Keratinocyte (primary cell): ENCODE data around the gene FLNC. TPM values are rescaled to one million over a fixed set of nuclear protein-coding genes. Genes with fewer than 3 reads are reported as not detected.

ENCODE experiments used
- DNase-seq: peaks from one replicate; pipeline ENCODE4 v3.0.0-alpha.2; 2011; ENCODE audit warnings: low read depth, missing footprints, low spot score
- FAIRE-seq: peaks from 2 replicates; lab custom pipeline; 2011; peaks lifted over from hg19 to GRCh38; lab: Jason Lieb, UNC
- H2AFZ ChIP-seq: 2 replicates; pipeline ENCODE4 v1.6.0; 2012; ENCODE audit warnings: low read length, control low read depth, inconsistent platforms; ENCODE audit not compliant: control insufficient read depth
- H3K27ac ChIP-seq: 2 replicates; pipeline ENCODE4 v1.5.1; 2011; ENCODE audit warnings: low read length; ENCODE audit not compliant: control insufficient read depth, insufficient read depth
- H3K27me3 ChIP-seq: 3 replicates; pipeline ENCODE4 v1.6.0; 2011; ENCODE audit warnings: low read length; ENCODE audit not compliant: control insufficient read depth, insufficient read depth; ENCODE audit errors: extremely low read depth
- H3K36me3 ChIP-seq, 2 experiments: 2 replicates in 1 of 2; 3 replicates in 1 of 2; pipeline ENCODE4 v1.5.1; 2011; ENCODE audit warnings: low read length in 2 of 2, mild to moderate bottlenecking in 1 of 2; ENCODE audit not compliant: control insufficient read depth in 2 of 2, insufficient read depth in 2 of 2; ENCODE audit errors: extremely low read depth in 1 of 2
- H3K4me1 ChIP-seq: 3 replicates; pipeline ENCODE4 v1.5.1; 2011; ENCODE audit warnings: low read length; ENCODE audit not compliant: control insufficient read depth, insufficient read depth; ENCODE audit errors: extremely low read depth
- H3K4me2 ChIP-seq: 3 replicates; pipeline ENCODE4 v1.6.0; 2011; ENCODE audit warnings: low read depth, low read length; ENCODE audit not compliant: control insufficient read depth, insufficient read depth; ENCODE audit errors: extremely low read depth
- H3K4me3 ChIP-seq, 3 experiments: fragments of 200-600 bp in 1 of 3; sonication (generic) in 1 of 3; 2 replicates in 2 of 3; 3 replicates in 1 of 3; pipeline ENCODE4 v1.5.1; 2011 to 2016; ENCODE audit warnings: low read length in 3 of 3, mild to moderate bottlenecking in 3 of 3, control low read depth in 2 of 3, inconsistent platforms in 1 of 3, low read depth in 1 of 3, mixed read lengths in 1 of 3, mixed run types in 1 of 3, moderate library complexity in 1 of 3; ENCODE audit not compliant: control insufficient read depth in 2 of 3, insufficient read depth in 2 of 3; ENCODE audit errors: extremely low read depth in 1 of 3
- H3K79me2 ChIP-seq: 2 replicates; pipeline ENCODE4 v1.6.0; 2012; ENCODE audit warnings: low read length; ENCODE audit not compliant: control insufficient read depth, insufficient read depth
- H3K9ac ChIP-seq: 3 replicates; pipeline ENCODE4 v1.6.0; 2011; ENCODE audit warnings: low read length; ENCODE audit not compliant: control insufficient read depth, insufficient read depth; ENCODE audit errors: extremely low read depth
- H3K9me1 ChIP-seq: 3 replicates; pipeline ENCODE4 v1.6.0; 2011; ENCODE audit warnings: low read length; ENCODE audit not compliant: control insufficient read depth, insufficient read depth; ENCODE audit errors: extremely low read depth
- H3K9me3 ChIP-seq: 2 replicates; pipeline ENCODE4 v1.5.1; 2012; ENCODE audit warnings: low read depth, low read length; ENCODE audit not compliant: control insufficient read depth
- H4K20me1 ChIP-seq: 3 replicates; pipeline ENCODE4 v1.6.0; 2011; ENCODE audit warnings: low read length; ENCODE audit not compliant: control insufficient read depth, insufficient read depth; ENCODE audit errors: extremely low read depth
- CTCF ChIP-seq, 3 experiments: IDR thresholded peaks in 1 of 3; conservative IDR thresholded peaks in 1 of 3; optimal IDR thresholded peaks in 1 of 3; 2 replicates in 2 of 3; 3 replicates in 1 of 3; pipeline versions ENCODE3 to v1.5.1; 2011; ENCODE audit warnings: low read length in 3 of 3, mild to moderate bottlenecking in 3 of 3, moderate library complexity in 2 of 3, control low read depth in 1 of 3, inconsistent platforms in 1 of 3; ENCODE audit not compliant: insufficient read depth in 2 of 3; ENCODE audit errors: extremely low read depth in 1 of 3
- EZH2 ChIP-seq: IDR thresholded peaks from one replicate; pipeline ENCODE4 v1.6.1; 2012; ENCODE audit warnings: inconsistent platforms, mild to moderate bottlenecking, low read length, moderate library complexity
- dilution Hi-C: fragments of 300-500 bp; cut with MboI; formaldehyde crosslinking; loops from one replicate; pipeline ENCODE4 v1.7.0; 2020; ENCODE audit warnings: low sequenced_read_pairs; ENCODE audit not compliant: extremely low pct_ligation_motif_present
- polyA plus RNA-seq, 5 experiments: library from polyadenylated mRNA; depleted of rRNA in 3 of 5; stranded (reverse) in 3 of 5; stranded (forward) in 1 of 5; unstranded in 1 of 5; fragments of >200 nt; gene quantifications; 1 replicate in 1 of 5; 2 replicates in 3 of 5; 3 replicates in 1 of 5; pipeline versions ENCODE4 v1.2.1 to v1.2.3, GENCODE V29; 2011 to 2012; ENCODE audit warnings: missing spikeins in 2 of 5, low read depth in 1 of 5, low replicate concordance in 1 of 5

The FLNC gene
- polyA plus RNA-seq, 1 donor (not counting 4 experiments of a cell fraction or from before 2014, with no cell fraction given): 0.03 TPM

GRCh38 chr7:128879939-128880746 is 49.9 kb downstream of the FLNC start:
- dilution Hi-C loops: no loop called here
- Histone ChIP-seq H3K9me1 (no peaks in the 10 kb centered on the region), H3K27ac (no peak overlapping the region), H3K4me2 (no peak overlapping the region), H3K27me3 (no peaks in the 10 kb centered on the region), H3K4me1 (peaks cover 10% of the 10 kb centered on the region), H3K9ac (no peak overlapping the region), H3K4me3 (no peak overlapping the region), H3K79me2 (no peaks in the 10 kb centered on the region), H2AFZ (no peak overlapping the region), H4K20me1 (no peaks in the 10 kb centered on the region), H3K36me3 (no peaks in the 10 kb centered on the region), H3K9me3 (no peaks in the 10 kb centered on the region)
- FAIRE-seq: peak; percentile 68
- TF ChIP-seq CTCF (optimal IDR thresholded peaks at IDR 0.05 in 1 of 3, IDR thresholded peaks at IDR 0.05 in 1 of 3, conservative IDR thresholded peaks at IDR 0.05 in 1 of 3; ENCODE audit: extremely low read depth in 1 of 3, insufficient read depth in 2 of 3, low read length in 3 of 3) (peak; percentile 82 to 96 (median 90)), EZH2 (no peak)
- no peak for DNase-seq

- Histone ChIP-seq H3K36me3 (no peaks in the 10 kb centered on the region), H2AFZ (no peak overlapping the region), H3K27ac (no peak overlapping the region), H3K27me3 (no peaks in the 10 kb centered on the region), H3K4me2 (no peak overlapping the region), H3K4me1 (peaks cover 8% of the 10 kb centered on the region), H3K9me1 (no peaks in the 10 kb centered on the region), H3K9me3 (no peaks in the 10 kb centered on the region), H4K20me1 (no peaks in the 10 kb centered on the region), H3K9ac (no peak overlapping the region), H3K4me3 (no peak overlapping the region), H3K79me2 (no peaks in the 10 kb centered on the region)
- DNase-seq: no peak
- no peak for FAIRE-seq
- dilution Hi-C loops: no loop called here
- TF ChIP-seq CTCF (optimal IDR thresholded peaks at IDR 0.05 in 1 of 3, IDR thresholded peaks at IDR 0.05 in 1 of 3, conservative IDR thresholded peaks at IDR 0.05 in 1 of 3; ENCODE audit: extremely low read depth in 1 of 3, insufficient read depth in 2 of 3, low read length in 3 of 3) (no peak), EZH2 (no peak)
Measured at GRCh38 chr7:128880791-128881457, 50.7 kb downstream of the FLNC start.
